Fibroblast of skin of left biceps (primary cell): ENCODE data around the gene LRRC47.
"Not testable (repeated sequence)": the region's sequence is repeated elsewhere in the genome, so short reads cannot be mapped to it uniquely, and the experiment has no call there.

Experiments used
- DNase-seq, 2 experiments: peaks; one replicate each; pipeline ENCODE4 v3.0.0-alpha.2; 2013; ENCODE audit warnings: low read depth in 2 of 2

The LRRC47 gene

GRCh38 chr1:3814771-3815561 lies 18.7 kb upstream of the LRRC47 start:
- no peak for DNase-seq

DNA sequence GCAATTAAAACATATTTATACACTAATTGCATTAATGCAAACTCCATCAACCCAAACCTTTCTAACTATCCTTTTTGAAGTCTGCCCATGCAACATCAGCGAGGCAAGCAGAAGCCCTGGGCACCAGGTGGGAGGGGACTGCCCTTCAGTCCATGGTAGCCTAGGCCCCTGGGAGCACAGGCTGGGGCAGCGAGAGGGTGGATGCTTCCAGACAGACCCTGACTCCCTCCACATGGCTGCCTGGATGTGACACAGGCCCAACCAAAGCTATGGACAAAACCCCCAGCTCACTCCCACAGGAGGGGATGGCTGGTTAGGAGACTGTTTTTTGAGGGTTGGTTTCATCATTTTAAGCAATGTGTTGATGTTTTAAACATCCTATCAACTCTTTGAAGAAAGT lies 17.8 kb upstream of the LRRC47 start:
- DNase-seq = no peak

DNA sequence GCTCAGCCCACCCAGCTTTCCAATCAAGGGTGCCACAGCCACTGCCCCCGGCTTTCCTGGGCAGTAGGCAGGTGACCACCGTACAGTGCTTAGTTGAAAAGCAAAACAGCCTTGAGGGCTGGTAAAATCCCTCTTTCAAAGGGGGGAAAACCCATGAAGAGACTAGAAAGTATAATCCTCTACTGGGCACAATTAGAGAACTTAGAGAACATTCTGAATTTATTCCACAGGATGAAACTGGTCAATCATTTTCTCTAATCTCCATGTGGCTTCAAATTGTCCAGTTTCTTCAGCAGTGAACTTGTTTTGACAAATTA lies 15.3 kb upstream of the LRRC47 start:
- DNase-seq = no peak

DNA sequence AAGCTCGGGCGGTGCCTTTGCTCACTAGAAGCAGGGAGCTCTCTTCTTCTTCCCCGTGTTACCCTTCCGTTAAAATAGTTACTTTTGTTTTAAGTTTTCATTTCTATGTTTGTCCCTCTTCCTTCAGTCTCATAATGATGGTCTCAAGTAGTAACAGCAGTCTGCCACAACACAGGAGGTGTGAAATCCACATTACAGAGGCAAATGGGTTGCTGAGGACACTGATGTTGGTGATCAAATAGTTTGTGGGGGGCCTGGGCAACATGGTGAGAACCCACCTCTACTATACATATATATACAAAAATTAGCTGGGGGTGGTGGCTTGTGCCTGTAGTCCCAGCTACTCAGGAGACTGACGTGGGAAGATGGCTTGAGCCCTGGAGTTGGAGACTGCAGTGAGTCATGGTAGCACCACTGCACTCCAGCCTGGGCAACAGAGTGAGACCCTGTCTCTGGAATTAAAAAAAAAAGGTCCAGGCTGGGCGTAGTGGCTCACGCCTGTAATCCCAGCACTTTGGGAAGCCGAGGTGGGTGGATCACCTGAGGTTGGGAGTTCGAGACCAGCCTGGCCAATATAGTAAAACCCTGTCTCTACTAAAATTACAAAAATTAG lies 14.0 kb upstream of the LRRC47 start:
- DNase-seq = not testable (repeated sequence)

- DNase-seq = no peak
Measured at GRCh38 chr1:3809680-3810079, 13.4 kb upstream of the LRRC47 start.

DNA sequence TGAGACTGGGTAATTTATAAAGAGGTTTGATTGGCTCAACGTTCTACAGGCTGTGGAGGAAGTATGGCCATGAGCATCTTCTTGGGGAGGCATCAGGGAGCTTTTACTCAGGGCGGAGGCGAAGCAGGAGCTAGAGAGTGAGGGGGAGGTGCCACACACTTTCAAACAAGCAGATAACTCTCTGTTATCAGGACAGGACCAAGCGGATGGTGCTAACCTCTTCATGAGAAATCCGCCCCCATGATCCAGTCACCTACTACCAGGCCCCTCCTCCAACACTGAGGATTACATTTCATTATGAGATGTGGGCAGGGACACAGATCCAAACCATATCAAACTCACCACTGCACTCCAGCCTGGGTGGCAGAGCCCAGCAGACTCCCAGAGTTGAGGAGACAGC lies 11.5 kb upstream of the LRRC47 start:
- no peak for DNase-seq

DNA sequence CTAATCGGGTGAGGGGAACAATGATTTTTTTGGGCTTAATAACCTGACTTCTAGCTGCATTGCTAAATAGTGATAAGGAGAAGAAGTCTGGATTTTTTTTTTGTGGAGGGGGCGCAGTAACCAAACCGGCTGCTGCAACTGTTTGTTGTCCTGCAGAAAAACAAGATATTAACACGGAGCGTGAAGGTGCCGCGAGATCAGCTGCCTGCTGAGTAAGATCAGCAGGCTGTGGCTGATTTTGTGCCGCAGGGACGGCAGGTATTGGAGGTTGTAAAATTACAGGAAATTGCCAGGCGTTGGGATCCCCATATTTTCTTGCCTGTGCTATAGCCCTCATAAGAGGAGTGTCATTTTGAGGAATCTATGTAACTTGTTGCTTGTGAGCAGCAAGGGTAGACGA lies 8.7 kb upstream of the LRRC47 start:
- DNase-seq = no peak

- DNase-seq = not testable (repeated sequence)
Measured at GRCh38 chr1:3804627-3804944, 8.3 kb upstream of the LRRC47 start.

- no peak for DNase-seq
Measured at GRCh38 chr1:3803905-3804626, 7.8 kb upstream of the LRRC47 start.

- DNase-seq = not testable (repeated sequence)
Measured at GRCh38 chr1:3800795-3801194, 4.5 kb upstream of the LRRC47 start.

GRCh38 chr1:3799976-3800685 lies 3.8 kb upstream of the LRRC47 start:
- DNase-seq = no peak

DNA sequence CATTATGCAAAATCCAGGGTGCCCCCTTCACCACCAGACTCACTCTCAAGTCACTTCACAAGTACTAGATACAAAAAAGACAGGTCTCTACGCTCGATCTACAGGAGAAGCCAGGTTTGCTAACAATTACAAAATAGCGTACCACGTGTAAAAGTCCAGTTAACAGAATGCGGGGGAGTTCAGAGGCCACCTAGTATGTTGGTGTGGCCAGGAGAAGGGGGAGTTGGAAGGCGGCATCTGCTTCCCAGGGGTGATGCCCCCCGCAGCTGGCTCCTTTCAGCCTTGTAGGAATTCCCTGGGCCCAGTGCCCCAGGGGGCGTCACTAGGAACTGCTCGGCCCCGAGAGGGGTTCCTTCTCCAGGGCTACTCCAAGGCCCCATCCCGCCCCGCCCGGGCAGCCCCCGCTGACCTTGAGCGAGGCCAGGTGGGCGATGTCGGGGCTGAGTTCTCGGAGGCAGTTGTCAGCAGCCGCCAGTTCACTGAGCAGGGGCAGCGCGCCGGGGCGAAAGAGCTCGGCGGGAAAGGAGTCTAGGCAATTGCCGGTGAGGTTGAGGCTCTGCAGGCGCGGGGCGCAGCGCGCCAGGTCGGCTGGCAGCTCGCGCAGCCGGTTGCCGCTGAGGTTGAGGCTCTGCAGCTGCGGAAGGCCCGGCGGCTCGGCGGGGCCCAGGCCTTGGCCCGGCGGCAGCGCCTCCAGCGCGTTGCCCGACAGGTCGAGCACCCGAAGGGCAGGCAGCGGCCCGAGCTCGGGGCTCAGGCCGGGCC lies 664 bp downstream of the LRRC47 start:
- no peak for DNase-seq

DNA sequence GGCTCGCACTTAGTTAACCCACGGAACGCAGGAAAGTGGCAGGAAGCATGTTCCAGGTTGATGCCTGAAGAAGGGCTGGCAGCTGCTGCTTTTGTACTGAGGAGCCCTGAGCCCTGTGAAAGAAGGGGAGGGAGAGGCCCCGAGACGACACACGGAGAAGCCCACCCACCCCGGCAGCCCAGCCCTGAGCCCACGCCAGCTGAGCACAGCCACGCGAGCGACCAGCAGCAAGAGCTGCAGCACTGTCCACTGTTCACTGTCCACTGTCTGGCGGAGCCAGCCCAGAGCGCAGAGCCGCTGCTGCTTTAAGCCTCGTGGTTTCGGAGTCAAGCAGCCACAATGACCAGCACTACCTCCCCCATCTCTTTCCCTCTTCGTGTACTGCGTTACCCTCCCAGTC lies 5.3 kb downstream of the LRRC47 start:
- no peak for DNase-seq

DNA sequence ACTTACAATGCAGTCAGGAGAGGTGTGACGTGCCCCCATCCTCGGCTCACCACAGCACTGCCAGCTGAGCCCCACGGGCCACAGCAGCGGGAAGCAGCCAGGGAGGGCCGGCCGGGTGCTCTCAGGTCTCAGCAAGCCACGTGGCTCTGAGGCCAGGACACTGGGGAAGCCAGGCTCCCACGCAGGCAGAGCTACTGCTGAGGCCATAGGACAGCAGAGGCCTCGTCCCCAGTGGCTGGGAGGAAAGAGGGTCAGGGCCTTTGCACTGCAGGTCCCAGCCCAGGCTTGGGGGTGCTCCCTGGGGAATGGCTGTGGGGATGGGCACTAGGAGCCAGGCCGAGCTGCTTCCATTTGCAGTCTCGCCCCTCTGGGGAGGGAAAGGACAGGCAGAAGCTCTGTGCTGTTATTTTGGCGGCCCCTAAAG lies 5.8 kb downstream of the LRRC47 start:
- DNase-seq = no peak

- no peak for DNase-seq
Measured at GRCh38 chr1:3789421-3790300, 6.6 kb downstream of the LRRC47 start.

DNA sequence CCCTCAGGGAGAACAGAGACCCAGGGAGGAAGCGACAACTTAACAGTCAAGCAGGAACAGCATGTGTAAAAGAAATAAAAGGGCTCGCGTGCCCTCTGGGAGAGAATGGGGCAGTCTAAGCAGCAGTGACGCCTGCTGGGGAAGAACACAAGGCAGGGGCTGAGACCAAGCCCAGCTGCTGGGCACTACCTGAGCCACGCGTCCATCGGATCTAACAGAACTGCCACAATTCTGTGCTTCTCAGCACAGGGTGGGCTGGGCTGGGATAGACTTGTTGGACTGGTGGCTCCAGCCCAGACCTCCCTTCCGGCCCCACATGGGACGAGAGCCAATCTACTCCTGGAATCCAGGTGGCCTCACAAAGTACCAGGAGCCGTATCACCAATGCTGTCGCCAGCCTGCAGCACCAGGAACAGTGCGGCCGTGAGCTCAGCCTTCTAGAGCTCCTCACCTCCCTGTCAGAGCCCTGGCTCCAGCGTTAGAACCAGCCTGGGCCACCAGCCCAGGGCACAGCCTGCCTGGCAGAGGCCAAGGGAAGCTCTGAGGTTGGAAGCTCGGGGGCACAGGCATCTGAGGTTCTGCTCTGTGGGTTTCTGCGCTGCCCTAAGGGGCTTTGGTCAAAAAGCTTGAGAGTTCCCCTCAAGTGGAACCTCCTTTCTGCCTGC lies 7.4 kb downstream of the LRRC47 start:
- DNase-seq = no peak

DNA sequence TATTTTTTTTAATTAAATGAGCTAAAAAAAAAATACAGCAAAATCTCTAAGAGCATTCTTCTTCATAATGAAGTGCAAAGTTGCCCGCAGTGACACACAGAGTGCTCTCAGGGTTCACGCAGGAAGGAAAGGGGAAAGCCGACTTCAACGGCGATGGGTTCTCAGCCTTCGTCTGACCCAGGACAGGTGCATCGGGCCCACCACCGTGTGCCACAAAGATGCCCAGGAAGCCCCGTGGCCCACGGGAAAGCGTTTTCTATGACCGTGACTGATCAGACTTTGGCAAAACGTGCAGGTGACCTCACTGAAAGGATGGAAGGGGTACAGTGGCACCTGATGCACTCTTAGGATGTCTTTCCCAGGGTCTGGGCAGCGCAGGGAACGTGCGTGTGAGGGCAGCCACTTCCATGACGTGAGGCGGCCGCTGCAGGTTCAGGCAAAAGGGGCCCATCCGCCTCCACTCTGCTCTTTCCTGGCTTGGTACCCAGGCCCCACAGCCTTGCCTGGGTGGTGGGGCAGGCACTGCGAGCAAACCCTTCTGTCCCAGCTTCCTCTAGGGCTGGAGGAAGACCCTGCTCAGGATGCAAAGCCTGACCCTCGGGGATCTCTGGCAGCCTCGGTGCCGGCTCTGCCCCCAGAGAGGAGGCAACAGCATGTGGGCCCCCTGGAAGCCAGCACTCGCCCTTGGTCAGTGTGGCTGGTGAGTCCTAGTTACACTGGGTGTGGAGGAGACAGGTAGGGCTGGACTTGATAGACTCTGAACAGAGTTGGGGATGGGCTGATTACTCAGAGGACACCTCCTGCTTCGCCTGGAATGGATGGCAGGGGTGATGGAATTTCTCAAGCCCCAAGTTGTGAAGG lies 8.3 kb downstream of the LRRC47 start:
- no peak for DNase-seq

DNA sequence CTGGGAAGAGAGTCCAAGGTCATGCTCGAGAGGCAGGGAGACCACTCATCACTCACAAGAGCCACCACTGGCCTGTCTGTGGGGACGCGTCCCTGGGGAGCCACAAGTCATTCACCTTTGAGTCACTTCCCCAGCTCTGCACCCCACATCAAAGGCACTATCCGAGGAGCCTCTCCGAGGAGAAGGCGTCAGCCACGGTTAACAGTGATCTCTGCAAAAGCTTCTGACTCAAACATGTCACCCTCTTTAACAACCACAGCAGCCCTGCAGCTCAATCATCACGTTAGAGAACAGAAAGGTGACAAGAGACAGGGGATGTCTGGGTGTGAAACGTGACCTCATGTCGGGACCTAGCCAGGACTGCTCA lies 9.0 kb downstream of the LRRC47 start:
- DNase-seq = no peak
